ENCODE measurements around the gene TENM3.
"Not testable (repeated sequence)": the region's sequence is repeated elsewhere in the genome, so short reads cannot be mapped to it uniquely, and the experiment has no call there.

TENM3 gene

GRCh38 chr4:182235021-182235795 lies 8.0 kb upstream of the TENM3 start:
- peaks cover 8% of the 10 kb centered on the region for H3K4me1 ChIP-seq (ENCODE audit: control insufficient read depth, low read depth, low read length)
- no peak overlapping the region for H3K4me2 ChIP-seq (ENCODE audit: low read length)
- H3K79me2 ChIP-seq (ENCODE audit: control insufficient read depth, insufficient read depth, low read length): peaks cover 2% of the 10 kb centered on the region
- H3K36me3 ChIP-seq (ENCODE audit: control insufficient read depth, insufficient read depth, low read length): no peaks in the 10 kb centered on the region
- H2BK15ac ChIP-seq (replicated peaks; ENCODE audit: low read depth): no peak overlapping the region
- H3K27me3 ChIP-seq (ENCODE audit: insufficient read depth, low read length, poor library complexity): no peaks in the 10 kb centered on the region
- H2AK5ac ChIP-seq (ENCODE audit: low read length): no peak overlapping the region
- H2BK5ac ChIP-seq (ENCODE audit: low read length): no peak overlapping the region
- H3K27ac ChIP-seq (ENCODE audit: low read depth, low read length): no peak overlapping the region
- H2BK120ac ChIP-seq (ENCODE audit: low read depth, low read length): no peak overlapping the region
- no peak overlapping the region for H3K4me3 ChIP-seq (ENCODE audit: low read length)
- peaks cover 2% of the 10 kb centered on the region for H3K79me1 ChIP-seq (ENCODE audit: low read length)
- WGBS (ENCODE audit: extremely low coverage, insufficient coverage, low lambda C conversion rate): no CpG with 5 or more reads among the region's 11 CpGs
- no peak overlapping the region for H4K5ac ChIP-seq (ENCODE audit: low read length)
- H3K9ac ChIP-seq (ENCODE audit: low read length): no peak overlapping the region
- no peak overlapping the region for H3K18ac ChIP-seq (ENCODE audit: low read length)
- DNase-seq: no peak
- peak overlapping the region; percentile 61 for H3K56ac ChIP-seq (ENCODE audit: low read length)
- no peak overlapping the region for H4K8ac ChIP-seq (ENCODE audit: low read depth, low read length)
- peak overlapping the region; percentile 97 for H3K23ac ChIP-seq (ENCODE audit: low read length)
- H3K4ac ChIP-seq (ENCODE audit: low read depth, low read length): no peak overlapping the region

GRCh38 chr4:182236186-182236585 lies 7.0 kb upstream of the TENM3 start:
- Histone ChIP-seq H3K9ac (ENCODE audit: low read length) (no peak overlapping the region), H3K23ac (ENCODE audit: low read length) (no peak overlapping the region), H2BK15ac (replicated peaks; ENCODE audit: low read depth) (no peak overlapping the region), H2AK5ac (ENCODE audit: low read length) (no peak overlapping the region), H3K79me2 (ENCODE audit: control insufficient read depth, insufficient read depth, low read length) (peaks cover 2% of the 10 kb centered on the region), H3K27me3 (ENCODE audit: insufficient read depth, low read length, poor library complexity) (no peaks in the 10 kb centered on the region), H4K8ac (ENCODE audit: low read depth, low read length) (no peak overlapping the region), H2BK120ac (ENCODE audit: low read depth, low read length) (no peak overlapping the region), H3K4me2 (ENCODE audit: low read length) (no peak overlapping the region), H4K5ac (ENCODE audit: low read length) (no peak overlapping the region), H3K4ac (ENCODE audit: low read depth, low read length) (no peak overlapping the region), H3K79me1 (ENCODE audit: low read length) (no peaks in the 10 kb centered on the region), H3K27ac (ENCODE audit: low read depth, low read length) (no peak overlapping the region), H3K4me3 (ENCODE audit: low read length) (no peak overlapping the region), H3K18ac (ENCODE audit: low read length) (no peak overlapping the region), H3K36me3 (ENCODE audit: control insufficient read depth, insufficient read depth, low read length) (no peaks in the 10 kb centered on the region), H3K4me1 (ENCODE audit: control insufficient read depth, low read depth, low read length) (peaks cover 14% of the 10 kb centered on the region), H3K56ac (ENCODE audit: low read length) (no peak overlapping the region), H2BK5ac (ENCODE audit: low read length) (no peak overlapping the region)
- WGBS (ENCODE audit: extremely low coverage, insufficient coverage, low lambda C conversion rate): 100% methylated on average over 1 of the region's 2 CpGs
- DNase-seq: no peak

DNA sequence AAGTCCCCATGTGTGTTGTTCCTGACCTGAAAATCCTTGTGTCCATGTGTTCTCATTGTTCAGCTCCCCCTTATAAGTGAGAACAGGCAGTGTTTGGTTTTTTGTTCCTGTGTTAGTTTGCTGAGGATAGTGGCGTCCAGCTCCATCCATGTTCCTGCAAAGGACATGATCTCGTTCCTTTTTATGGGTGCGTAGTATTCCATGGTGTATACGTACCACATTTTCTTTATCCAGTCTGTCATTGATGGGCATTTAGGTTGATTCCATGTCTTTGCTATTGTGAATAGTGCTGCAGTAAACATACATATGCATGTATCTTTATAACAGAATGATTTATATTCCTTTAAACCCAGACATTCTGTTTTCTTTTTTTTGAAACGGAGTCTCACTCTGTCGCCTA lies 6.2 kb upstream of the TENM3 start:
- H3K4me1 ChIP-seq (ENCODE audit: control insufficient read depth, low read depth, low read length): peaks cover 14% of the 10 kb centered on the region
- not testable (repeated sequence) for H3K27ac ChIP-seq (ENCODE audit: low read depth, low read length); H3K79me1 ChIP-seq (ENCODE audit: low read length); H3K9ac ChIP-seq (ENCODE audit: low read length); H3K23ac ChIP-seq (ENCODE audit: low read length); H3K27me3 ChIP-seq (ENCODE audit: insufficient read depth, low read length, poor library complexity); H2AK5ac ChIP-seq (ENCODE audit: low read length); H3K4me3 ChIP-seq (ENCODE audit: low read length); H2BK5ac ChIP-seq (ENCODE audit: low read length); H3K18ac ChIP-seq (ENCODE audit: low read length); H3K36me3 ChIP-seq (ENCODE audit: control insufficient read depth, insufficient read depth, low read length); H4K8ac ChIP-seq (ENCODE audit: low read depth, low read length); H3K4ac ChIP-seq (ENCODE audit: low read depth, low read length); H3K56ac ChIP-seq (ENCODE audit: low read length); H3K79me2 ChIP-seq (ENCODE audit: control insufficient read depth, insufficient read depth, low read length); DNase-seq; H2BK120ac ChIP-seq (ENCODE audit: low read depth, low read length); H2BK15ac ChIP-seq (replicated peaks; ENCODE audit: low read depth); H4K5ac ChIP-seq (ENCODE audit: low read length); H3K4me2 ChIP-seq (ENCODE audit: low read length)
- no CpG with 5 or more reads among the region's 6 CpGs for WGBS (ENCODE audit: extremely low coverage, insufficient coverage, low lambda C conversion rate)

GRCh38 chr4:182238355-182238931 lies 4.8 kb upstream of the TENM3 start:
- no CpG with 5 or more reads among the region's 9 CpGs for WGBS (ENCODE audit: extremely low coverage, insufficient coverage, low lambda C conversion rate)
- Histone ChIP-seq H3K4ac (ENCODE audit: low read depth, low read length) (no peak overlapping the region), H2AK5ac (ENCODE audit: low read length) (no peak overlapping the region), H2BK15ac (replicated peaks; ENCODE audit: low read depth) (no peak overlapping the region), H3K79me1 (ENCODE audit: low read length) (no peaks in the 10 kb centered on the region), H3K56ac (ENCODE audit: low read length) (peak overlapping the region; percentile 28), H2BK120ac (ENCODE audit: low read depth, low read length) (no peak overlapping the region), H3K4me1 (ENCODE audit: control insufficient read depth, low read depth, low read length) (peaks cover 16% of the 10 kb centered on the region), H3K36me3 (ENCODE audit: control insufficient read depth, insufficient read depth, low read length) (no peaks in the 10 kb centered on the region), H2BK5ac (ENCODE audit: low read length) (no peak overlapping the region), H3K79me2 (ENCODE audit: control insufficient read depth, insufficient read depth, low read length) (peaks cover 2% of the 10 kb centered on the region), H3K9ac (ENCODE audit: low read length) (no peak overlapping the region), H4K8ac (ENCODE audit: low read depth, low read length) (no peak overlapping the region), H3K4me3 (ENCODE audit: low read length) (no peak overlapping the region), H3K27ac (ENCODE audit: low read depth, low read length) (peak overlapping the region; percentile 42), H3K4me2 (ENCODE audit: low read length) (no peak overlapping the region), H3K23ac (ENCODE audit: low read length) (no peak overlapping the region), H3K18ac (ENCODE audit: low read length) (no peak overlapping the region), H4K5ac (ENCODE audit: low read length) (no peak overlapping the region), H3K27me3 (ENCODE audit: insufficient read depth, low read length, poor library complexity) (no peaks in the 10 kb centered on the region)
- DNase-seq: peak; percentile 93

DNA sequence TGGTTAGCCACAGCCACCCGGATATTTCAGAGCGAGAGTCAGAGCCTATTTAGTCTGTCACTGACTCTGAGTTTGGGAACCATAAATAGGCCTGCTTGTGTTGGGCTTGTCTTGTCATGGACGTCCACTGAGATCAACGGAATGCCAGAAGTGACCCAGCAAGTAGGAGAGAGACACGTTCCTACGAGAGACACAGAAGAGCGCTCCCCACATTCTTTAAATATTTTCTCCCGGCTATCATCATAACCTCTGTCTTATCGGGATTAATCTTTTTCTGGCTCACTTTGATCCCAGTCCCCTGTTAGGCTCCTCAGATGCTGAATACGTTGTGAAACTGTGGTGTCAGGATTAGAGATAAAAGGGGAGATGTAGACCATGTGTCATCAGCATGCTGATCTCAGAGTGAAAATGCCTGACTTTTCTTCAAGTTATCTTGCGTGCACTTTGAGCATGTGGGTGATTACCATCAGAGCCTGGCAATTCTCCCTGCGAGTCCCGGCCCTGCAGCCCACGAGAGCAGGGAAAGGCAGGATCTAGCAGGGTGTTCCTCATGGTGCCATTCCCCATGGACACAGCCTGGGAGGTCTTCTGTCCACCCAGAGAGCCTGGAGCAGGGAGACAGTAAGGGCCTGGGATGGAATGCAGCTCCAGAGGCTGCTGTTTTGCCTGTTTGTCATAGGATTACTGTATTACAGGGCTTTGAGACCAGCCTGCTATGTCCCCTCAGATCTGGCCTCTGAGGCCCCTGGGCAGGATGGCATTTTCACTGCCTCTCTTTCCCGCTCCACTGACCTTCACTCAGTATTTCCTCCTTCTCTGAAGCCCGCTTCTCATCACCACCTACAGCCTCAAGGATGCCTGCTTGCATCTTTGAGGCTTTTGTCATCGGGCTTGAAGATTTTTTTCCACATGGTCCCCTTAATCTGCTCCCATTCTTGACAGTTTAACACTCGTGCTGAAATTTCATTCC lies 2.8 kb upstream of the TENM3 start:
- Histone ChIP-seq H4K5ac (ENCODE audit: low read length) (no peak overlapping the region), H2BK5ac (ENCODE audit: low read length) (peak overlapping the region; percentile 89), H3K4me2 (ENCODE audit: low read length) (no peak overlapping the region), H3K23ac (ENCODE audit: low read length) (no peak overlapping the region), H3K36me3 (ENCODE audit: control insufficient read depth, insufficient read depth, low read length) (no peaks in the 10 kb centered on the region), H3K79me2 (ENCODE audit: control insufficient read depth, insufficient read depth, low read length) (peaks cover 2% of the 10 kb centered on the region), H3K4ac (ENCODE audit: low read depth, low read length) (no peak overlapping the region), H3K9ac (ENCODE audit: low read length) (peak overlapping the region; percentile 2), H3K27ac (ENCODE audit: low read depth, low read length) (peak overlapping the region; percentile 88), H3K27me3 (ENCODE audit: insufficient read depth, low read length, poor library complexity) (no peaks in the 10 kb centered on the region), H3K56ac (ENCODE audit: low read length) (peak overlapping the region; percentile 75), H3K18ac (ENCODE audit: low read length) (peak overlapping the region; percentile 85), H2AK5ac (ENCODE audit: low read length) (peak overlapping the region; percentile 1), H3K4me3 (ENCODE audit: low read length) (no peak overlapping the region), H4K8ac (ENCODE audit: low read depth, low read length) (no peak overlapping the region), H2BK15ac (replicated peaks; ENCODE audit: low read depth) (peak overlapping the region; percentile 27), H3K4me1 (ENCODE audit: control insufficient read depth, low read depth, low read length) (peaks cover 17% of the 10 kb centered on the region), H2BK120ac (ENCODE audit: low read depth, low read length) (peak overlapping the region; percentile 69), H3K79me1 (ENCODE audit: low read length) (no peaks in the 10 kb centered on the region)
- DNase-seq: peak; percentile 99
- no CpG with 5 or more reads among the region's 18 CpGs for WGBS (ENCODE audit: extremely low coverage, insufficient coverage, low lambda C conversion rate)

Data from mesendoderm (in vitro differentiated cells).